NCI-H2081 treated with DMSO at 0.1 percent for 48 hours (cell line): ENCODE results near the gene PAFAH1B1.
"Not testable (repeated sequence)": the region's sequence is repeated elsewhere in the genome, so short reads cannot be mapped to it uniquely, and the experiment has no call there.

Experiments
- DNase-seq: peaks from one replicate; lab custom pipeline; 2025; lab: John Stamatoyannopoulos, UW

PAFAH1B1 gene

DNA sequence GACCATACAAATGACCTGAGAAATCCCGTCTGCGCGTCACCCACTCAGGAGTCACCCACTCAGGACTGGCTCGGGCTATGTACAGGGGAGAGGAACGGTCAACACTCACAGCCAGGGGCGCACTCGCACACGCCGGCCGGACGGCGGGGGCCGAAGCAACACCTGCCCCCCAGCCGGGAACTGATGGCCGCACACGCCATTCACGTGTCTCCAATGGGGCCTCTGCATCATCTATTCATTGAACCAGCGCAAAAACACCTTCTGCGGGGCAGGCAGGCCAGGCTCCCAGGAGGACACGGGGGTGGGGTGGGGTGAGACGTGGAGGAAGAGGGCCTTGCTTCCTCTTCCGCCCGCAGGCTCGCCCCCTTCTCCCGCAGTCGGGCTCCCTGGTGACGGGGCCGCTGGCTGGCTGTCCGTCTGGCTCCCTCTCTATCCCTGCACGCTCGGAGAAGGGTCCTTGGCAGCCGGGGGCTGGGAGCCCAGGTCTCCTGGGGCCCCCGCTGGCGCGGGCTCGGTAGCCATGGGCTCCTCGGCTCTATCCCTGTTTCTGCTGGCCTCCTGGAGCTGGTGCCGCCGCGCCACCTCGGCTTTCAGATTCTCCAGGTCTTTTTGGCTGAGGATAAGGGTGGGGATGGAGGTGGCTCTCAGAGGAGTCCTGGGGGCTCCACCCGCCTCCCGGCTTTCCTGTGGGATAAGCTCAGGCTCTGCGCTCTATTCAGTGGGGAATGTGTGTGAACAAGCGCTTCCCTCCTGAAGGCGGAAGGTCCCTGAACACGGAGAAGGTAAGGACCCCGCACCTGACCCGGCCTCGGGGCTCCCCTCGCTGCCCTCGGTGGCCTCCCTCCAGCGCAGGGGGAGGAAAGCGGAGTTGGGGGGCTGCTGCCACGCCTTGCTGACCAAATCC lies 97.0 kb downstream of the PAFAH1B1 start:
- no peak for DNase-seq

DNA sequence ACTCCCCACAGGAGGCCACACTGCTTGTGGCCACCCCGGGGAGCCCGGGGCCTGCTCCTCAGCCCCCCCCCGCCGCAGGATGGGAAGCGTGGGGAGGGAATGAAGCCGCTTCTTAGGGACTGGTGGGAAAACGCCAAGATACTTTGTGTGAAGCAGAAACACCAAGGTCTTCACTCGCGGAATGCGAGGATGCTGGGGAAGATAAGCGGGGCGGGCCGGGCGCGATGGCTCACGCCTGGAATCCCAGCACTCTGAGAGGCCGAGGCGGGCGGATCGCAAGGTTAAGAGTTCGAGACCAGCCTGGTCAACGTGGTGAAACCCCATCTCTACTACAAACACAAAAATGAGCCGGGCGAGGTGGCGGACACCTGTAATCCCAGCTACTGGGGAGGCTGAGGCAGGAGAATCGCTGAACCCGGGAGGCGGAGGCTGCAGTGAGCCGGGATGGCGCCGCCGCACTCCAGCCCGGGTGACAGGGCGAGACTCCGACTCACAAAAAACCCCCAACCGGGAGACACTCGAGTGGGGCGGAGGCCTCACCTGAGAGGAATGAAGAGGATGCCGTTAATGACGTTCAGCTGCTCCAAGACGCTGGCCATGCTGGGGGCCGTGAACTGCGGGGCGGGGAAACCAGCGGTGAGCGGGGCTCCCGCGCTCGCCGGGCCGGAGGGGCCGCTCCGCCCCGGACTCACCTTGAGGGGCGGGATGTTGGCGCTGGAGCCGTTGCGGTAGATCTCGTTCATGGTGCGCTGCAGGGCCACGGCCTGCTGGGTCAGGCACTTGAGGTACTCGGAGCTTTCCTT lies 97.8 kb downstream of the PAFAH1B1 start:
- no peak for DNase-seq

DNA sequence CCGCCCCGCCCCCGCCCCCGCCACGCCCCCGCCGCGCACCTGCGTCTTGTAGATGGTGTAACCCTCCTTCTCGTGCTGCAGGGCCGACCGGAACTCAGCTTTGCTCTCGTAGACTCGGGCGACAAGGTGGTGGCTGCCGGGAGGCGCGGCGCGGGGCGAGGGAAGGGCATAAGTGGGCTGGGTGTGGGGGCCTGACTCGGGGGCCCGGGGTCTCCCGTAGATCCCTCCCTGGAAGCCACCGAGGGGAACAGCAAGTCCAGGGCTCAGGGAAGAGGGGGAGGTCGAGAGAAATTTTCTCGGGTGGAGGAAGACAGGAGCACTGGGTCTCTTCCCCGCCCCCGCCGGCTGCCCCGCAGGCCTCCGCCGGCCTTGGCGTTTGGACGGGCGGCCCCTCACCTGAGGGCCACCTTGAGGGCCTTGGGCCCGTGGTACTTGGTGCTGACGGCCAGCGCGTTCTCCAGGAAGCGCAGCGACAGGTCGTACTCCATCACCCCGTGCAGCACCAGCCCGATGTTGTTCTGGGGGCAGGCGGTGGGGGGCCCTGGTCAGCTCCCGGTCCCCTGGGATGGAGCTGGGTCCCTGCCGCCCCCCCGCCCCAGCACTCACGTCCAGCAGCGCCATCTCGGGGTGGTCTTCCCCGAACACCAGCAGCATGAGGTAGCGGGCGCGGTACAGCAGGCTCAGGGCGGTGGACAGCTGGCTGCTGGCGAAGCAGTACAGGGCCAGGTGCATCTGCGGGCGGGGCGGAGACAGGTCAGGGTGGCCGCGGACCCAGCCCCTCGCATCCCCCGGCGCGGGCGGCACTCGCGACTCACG lies 98.7 kb downstream of the PAFAH1B1 start:
- DNase-seq = no peak

DNA sequence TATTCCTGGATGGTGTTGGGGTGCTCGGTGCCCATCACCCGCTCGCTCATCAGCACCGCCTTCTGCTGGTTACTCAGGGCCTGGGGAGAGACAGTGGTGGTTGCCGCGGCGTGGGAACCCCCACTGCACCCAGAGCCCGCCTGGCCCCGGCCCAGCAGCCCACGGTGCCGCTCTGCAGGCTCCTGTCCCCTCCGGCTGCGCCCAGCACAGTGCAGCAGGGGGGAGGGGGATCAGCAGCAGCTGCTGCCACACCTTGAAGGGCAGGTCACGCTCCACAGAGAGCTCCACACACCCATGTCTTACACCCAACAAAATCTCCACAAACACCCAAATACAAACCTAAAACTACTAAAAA lies 99.3 kb downstream of the PAFAH1B1 start:
- no peak for DNase-seq

DNA sequence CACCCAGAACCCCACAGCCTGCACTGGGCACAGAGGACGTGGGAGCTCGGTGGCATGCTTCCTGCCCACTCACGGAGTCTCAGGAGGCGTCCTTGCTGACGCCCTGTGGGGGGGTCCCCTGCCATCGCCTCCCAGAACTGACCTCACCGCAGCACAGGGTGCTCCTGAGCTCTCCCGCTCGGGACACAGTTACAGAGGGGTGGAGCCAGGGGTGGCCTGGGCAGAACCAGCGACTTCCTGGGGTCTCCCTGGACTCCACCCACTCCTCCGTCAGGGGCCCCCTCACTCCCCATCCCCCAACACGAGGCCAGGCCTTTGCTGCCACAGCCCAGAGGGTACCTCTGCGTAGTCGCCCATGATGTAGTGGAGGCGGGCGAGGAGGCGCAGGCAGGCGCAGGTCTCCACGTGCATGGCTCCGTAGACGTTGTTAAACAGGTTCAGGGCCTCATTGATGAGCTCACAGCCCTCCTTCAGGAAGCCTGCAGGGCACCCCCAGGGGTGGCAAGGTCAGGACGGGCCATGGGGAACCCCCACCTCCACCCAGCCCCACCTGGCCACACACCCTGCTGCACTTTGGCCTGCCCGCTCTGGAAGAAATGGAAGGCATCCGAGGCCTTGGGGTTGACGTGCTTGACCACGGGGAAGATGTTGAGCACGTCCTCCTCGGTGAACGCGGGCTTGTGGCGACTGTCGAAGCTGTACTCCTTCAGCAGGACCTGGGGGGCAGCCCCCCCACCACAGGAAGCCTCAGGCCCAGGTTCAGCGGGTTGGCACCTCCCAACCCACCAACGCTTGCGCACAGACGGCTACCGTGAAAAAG lies 100.3 kb downstream of the PAFAH1B1 start:
- DNase-seq = no peak

DNA sequence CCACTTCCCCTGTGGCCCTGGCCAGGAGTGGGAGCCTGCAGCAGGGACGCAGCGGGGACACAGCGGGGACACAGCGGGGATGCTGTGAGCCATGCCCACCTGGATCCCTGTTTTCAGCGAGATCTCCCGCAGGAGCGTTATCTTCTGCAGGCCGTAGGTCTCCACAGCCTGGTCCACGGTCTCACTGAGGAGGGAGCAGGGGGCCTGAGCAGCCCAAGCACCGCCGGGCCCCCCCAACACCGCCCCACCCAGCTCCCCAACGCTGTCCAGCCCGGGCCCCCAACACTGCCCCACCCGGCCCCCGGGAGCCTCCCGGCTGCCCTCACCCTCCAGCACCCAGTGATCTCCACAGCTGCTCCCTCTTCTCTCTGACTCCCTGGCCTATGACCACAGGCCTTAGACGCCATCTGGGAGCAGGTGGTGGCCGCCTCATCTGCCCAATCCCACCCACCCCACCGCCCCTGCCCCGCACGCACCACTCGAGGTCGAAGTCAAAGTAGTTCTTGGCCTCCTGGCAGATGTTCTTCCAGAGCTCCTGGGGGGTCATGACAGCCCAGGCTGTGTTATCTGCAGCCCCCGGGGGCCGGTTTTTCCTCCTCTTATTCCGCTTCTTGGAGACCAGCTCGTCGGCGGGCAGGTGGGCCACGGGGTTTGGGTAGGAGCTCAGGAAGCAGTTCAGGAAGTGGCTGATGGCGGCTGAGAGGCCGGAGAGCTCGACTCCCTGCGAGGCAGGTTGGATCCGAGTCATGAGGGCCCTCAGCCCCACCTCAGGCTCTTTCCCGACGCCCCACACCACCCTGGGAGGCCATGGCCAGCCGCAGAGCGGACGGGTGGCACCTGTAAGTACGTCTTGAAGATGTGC lies 101.2 kb downstream of the PAFAH1B1 start:
- DNase-seq = no peak

DNA sequence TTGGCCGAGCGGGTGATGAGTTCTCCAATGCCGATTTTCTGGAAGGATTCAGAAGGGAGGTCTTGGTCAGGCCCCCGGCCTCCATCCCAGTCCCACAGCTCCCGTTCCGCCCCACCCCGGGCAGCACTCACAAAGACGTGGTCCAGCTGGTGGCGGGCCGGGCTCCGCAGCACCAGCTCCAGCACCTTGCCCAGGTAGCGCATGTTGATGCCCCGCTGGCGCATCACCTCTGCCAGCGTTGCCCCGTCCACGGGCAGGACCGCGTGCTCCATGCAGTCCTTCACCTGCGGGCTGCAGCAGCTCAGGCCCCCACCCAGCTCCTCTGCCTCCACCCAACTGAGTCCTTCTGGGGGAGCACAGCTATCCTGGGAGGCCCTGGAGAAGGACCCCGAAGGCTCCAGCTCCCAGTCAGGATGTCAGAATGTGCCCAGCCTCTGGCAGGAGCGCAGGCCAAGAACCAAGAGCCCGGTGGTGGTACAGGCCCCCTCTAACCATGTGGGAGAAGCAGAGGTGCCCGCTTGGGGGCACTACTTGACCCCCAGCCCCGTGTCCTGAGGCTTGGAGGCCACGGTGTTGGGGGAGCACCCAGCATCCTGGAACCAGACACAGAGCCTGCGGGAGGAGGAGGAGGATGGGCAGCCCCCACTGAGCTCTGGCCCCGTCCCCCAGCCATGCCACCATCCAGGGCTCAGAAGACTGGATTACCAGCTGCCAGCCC lies 101.9 kb downstream of the PAFAH1B1 start:
- DNase-seq = no peak

DNA sequence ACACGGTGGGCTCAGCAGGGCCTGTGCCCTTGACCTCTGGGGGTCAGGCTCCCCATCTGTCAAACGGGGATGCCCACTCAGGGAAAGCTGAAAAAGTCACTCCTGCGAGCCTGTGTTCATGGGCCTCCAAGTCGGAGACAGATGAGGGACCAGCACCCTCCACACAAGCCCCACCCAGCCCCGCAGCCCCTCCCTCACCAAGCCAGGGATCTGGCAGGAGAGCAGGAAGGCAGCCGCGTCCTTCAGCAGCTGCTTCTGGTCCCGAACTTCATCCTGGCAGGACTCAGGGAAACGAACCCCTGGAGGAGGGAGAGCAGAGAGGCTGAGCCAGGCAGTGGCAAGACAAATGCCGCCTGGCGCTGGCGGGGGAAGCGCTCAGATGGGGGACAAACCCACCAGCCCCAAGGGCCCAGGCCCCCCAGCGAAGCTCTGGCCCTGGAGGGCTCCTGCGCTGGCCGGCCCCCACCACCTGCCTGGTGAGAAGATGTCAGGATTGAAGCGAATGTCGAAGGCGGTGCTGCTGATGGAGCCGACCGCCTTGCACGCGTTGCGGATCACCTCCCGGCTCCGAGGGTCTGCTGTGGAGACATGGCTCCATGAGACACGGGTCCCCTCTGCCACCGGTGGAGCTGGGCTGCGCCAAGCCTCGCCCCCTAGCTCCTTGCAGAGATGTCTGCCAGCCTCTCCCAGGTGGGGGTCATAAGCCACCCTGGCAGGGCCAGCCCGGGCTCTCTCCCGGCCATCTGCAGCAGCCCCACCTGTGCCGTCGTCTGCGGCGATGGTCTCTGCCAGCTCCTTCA lies 102.7 kb downstream of the PAFAH1B1 start:
- DNase-seq = no peak

DNA sequence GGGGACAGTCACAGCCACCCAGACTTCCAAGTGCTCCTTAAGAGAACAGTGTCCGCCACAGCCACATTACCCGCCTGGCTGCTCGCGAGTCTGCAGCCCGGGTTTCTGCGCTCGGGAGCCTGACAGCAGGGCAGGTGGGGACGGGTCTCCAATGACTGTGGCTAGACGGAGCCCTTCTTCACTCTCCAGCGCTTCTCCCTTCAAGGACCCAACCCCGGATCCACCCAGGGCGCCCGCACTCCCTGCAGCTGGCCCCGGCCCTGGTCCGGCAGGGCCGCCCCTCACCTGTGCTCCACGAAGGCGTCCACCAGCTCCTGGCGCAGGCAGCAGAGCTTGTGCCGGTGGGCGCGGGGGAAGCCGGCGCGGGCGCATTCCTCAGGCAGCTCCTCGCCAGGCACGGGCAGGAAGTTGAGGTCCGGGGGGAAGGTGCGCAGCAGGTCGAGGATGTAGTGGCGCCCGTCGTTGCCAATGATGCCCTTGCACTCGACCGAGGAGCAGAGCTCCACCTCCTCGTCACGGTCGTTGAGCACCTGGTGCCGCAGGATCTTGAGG lies 104.2 kb downstream of the PAFAH1B1 start:
- no peak for DNase-seq

DNA sequence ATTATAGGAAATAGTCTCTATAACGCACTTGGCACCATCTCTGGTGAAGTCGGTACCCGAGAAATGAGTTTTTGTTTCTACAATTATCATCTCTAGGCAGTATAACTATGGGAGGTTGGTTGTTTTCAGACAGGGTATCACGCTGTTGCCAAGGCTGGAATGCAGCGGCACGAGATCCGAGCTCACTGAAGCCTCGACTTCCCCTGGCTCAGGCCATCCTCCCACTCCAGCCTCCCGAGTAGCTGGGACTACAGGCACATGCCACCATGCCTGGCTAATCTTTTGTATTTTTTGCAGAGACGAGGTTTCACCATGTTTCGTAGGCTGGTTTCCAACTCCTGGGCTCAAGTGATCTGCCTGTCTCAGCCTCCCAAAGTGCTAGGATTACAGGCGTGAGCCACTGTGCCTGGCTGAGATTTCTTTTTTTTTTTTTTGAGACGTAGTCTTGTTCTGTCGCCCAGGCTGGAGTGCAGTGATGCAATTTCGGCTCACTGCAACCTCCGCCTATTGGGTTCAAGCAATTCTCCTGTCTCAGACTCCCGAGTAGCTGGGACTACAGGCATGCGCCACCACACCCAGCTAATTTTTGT lies 105.9 kb downstream of the PAFAH1B1 start:
- not testable (repeated sequence) for DNase-seq

DNA sequence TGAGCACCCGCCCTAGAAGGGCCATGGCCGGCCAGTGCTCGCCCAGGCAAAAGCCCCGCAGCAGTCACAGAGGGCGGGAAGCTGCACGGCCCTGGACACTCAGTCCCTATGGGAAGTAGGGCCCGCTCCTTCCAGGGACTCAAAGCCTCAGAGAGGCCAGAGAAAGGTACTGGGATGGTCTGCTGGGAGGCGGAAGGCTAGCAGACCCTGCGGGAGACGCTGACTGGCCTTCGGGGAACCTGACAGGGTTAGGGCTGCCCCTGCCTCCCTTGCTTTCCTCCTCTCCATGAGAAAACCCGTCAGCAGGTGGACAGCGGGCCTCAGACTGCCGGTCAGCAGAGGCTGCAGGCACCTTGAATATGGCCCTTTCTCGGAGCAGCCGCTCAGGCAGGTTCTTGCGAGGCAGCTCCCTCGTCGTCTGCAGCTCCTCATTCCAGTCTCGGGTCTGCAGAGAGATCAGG lies 106.6 kb downstream of the PAFAH1B1 start:
- DNase-seq = no peak

DNA sequence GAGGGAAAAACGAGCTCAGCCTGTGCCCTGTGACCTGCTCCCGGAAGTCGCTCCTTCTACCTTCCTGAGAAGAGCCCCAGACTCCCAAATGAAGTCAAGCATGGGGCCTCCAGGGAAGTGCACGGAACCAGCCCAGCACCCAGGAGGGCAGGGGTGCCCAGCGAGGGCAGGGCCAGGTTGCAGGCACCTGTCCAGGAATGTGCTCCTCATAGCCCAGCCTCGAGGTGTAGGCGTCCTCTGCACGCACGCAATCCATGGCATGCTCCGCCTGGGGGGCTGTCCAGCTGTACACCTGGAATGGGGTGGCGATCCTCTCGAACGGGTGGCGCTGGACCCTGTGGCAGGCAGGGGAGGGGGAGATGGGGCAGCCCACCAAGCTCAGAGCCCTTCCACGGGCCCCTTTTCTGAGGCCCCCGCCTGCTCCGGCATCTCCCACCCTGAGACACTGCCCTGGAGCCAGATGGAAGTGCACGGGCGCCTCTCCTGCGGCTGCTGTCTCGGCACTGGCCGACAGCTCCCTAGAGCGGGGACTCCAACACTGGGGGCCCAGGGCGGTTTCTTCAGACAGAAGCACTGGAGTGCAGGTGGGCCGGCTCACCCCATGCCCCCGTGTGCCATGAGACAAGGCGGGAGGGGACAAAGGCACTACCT lies 107.2 kb downstream of the PAFAH1B1 start:
- no peak for DNase-seq

DNA sequence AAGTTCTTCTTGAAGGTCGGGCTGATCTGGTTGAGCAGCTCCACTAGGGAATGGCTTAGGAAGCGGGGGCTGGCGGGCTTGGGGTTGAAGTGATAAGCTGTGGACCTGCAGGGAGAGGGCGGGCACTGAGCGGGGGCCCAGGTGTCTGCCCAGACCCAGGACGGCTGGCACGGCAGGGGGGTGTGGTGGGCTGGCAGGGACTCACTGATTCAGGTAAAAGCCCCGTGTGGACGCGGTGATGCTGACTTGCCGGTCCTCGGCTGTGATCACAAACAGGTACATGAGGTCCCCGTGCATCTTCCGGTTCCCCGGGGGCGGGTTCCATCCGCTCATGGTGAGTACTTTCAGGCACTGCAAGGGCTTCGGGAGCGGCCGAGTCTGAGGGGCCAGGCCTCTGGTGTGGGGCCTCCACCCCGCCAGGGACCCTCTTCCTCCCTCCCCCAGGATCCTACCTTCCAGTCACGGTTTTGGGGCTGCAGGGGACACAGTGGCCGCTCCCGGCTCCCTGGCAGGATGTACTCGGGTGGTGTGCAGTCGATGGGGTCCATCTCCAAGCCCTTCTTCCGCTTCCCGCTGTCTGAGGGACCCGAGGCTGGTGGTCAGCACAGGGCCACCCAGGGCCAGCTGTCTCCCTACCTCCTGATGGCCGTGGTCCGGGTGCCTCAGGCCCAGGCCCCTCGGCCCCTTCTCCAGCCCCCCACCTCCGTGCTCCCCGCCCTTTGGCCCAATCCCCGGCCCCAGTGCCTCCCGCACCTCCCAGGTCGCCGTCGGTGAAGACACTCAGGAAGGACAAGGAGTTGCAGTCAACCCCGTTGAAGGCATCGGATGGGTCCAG lies 107.9 kb downstream of the PAFAH1B1 start:
- no peak for DNase-seq

DNA sequence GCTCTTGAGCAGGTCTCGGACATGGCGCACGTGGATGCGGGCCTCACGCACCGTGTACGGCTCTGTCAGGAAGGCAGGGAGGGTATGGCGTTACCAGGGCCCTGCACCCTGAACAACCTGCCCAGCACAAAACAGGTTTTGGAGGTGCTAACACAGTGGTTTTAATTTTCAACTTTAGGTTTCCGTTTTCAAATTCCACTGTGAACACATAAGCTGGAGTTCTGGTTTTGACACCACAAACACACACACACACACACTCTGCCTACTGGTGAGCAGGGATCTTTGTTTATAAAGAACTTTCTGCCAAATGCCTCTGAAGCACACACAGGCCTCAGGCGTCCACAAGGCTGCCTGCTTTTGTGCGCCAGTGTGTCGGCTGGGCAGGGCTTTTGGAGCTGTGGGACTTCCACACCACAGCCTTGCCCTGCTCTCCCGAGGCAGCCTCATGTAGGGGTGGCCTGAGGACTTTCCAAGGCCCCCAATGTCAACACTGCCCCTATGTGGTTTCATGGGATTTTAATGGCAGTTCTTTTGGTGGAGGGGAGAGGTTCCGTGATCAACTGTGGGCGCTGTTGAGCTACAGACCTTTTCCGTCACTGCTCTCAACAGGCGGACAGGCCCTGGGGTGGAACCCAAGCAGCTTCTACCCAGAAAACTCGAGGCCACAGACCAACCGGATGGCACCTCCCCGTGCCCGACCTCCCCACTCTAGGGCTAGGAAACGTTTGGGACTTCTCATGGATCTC lies 108.7 kb downstream of the PAFAH1B1 start:
- DNase-seq = no peak

DNA sequence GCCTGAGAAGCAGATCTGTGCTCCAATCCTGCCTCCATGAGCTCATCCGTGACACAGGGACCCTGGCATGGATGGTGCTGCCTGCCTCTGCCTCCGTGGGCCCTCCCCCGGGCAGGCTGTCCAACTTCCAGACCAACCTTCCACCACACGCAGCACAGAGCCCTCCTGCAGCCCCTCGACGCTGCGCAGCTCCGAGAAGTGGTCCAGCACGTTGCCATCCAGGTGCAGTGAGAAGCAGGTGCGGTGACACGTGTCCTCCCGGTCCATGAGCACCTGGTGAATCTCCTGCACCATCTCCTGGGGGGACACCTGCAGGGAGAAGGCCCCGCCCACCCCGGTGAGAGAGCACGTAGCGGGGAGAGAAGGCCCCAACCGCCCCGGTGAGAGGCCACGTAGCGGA lies 109.7 kb downstream of the PAFAH1B1 start:
- no peak for DNase-seq

DNA sequence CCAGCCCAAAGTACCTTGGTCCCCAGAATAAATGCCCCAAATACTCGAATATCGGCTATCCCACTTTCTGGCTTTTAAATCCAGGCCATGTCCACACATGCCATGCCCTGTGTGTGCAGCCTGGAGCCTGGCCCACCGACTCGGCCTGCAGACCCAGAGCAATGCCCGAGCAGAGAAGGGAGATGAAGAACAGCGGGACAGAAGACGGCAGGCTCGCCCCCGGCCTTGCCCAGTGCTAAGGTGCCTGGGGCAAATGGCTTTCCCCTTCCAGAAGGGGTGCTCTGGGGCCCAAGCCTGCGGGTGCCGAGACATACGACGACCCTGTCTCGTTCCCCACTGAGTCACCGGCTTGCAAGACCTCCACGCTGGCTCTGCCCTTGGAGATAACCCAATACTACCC lies 110.2 kb downstream of the PAFAH1B1 start:
- DNase-seq = no peak
